Stimulated activated CD4-positive, alpha-beta T cell treated with anti-CD3 and anti-CD28 coated beads, Interleukin-4, amount 100 ng/mL, for 24 hours (primary cell): ENCODE measurements around the gene DDI2.
A peak's percentile ranks its signal among the peaks of the same experiment; 100 is the strongest.

Experiments used
- DNase-seq: peaks from one replicate; pipeline ENCODE4 v3.0.0-alpha.2; 2020

DDI2 gene

GRCh38 chr1:15605398-15606383 is 11.6 kb upstream of the DDI2 start:
- no peak for DNase-seq

DNA sequence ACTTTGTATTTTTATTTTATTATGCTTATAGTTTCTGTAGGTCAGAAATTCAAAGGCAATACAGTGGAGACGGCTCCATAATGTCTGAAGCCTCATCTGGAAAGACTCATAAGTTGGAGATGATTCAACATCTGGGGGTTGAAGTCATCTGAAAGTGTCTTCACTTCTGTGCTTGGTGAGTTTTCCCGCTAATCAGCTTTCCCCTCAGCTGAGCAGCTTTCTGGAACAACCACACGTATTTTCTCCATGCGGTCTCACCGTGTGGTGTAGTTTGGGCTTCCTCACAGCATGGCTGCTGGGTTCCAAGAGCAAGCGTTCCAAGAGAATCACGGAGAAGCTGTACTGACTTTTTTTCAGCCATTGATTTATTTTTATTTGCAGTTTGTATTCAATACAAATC is 7.6 kb upstream of the DDI2 start:
- no peak for DNase-seq

- DNase-seq: no peak
Observed at GRCh38 chr1:15610167-15610566, 7.1 kb upstream of the DDI2 start.

- peak; percentile 11 for DNase-seq
Observed at GRCh38 chr1:15616373-15617172, 685 bp upstream of the DDI2 start.

DNA sequence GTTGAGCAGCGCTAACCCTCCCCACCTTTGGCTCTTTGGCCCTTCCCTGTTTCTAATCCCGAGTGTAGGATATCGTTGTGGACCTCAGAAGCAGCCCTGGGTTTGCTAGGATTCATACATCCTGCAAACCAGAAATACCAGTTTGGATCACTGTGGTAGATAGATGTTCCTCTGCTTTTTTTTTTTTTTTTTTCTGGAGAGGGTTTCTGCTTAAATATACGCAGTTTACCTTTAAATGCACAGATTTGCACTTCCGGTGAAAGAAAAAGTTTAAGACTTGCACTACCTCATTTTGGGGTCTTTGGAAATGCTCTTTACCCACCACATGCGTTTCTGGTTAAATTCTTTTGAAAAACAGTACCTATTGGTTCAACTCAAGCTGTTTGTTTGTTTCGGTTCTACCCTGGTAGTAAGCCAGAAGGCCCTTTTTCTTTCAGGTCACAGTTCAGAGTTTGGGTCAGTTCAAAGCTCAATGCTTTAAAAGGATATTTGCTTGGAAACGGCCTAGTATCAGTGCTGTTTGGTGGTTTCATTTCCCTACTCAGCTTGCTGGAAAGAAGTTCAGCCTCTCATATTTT is 908 bp downstream of the DDI2 start:
- DNase-seq: no peak

GRCh38 chr1:15618655-15619525 is 1.6 kb downstream of the DDI2 start:
- no peak for DNase-seq

- no peak for DNase-seq
Observed at GRCh38 chr1:15620155-15620545, 2.9 kb downstream of the DDI2 start.

- DNase-seq: no peak
Observed at GRCh38 chr1:15620902-15621682, 3.8 kb downstream of the DDI2 start.

DNA sequence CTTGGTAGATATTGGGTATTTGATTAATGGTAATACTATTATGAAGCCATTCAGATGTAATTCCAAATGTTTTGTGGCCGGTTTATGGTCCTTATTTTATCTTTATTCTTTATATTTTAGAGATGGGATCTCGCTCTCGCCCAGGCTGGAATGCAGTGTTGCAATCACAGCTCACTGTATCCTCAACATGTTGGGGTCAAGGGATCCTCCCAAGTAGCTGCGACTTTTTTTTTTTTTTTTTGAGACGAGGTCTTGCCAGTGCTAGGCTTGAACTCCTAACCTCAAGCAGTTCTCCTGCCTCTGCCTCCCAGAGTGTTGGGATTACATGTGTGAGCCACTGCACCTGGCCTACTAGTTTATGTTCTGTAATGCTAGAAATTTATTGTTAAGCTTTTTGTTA is 4.7 kb downstream of the DDI2 start:
- no peak for DNase-seq

GRCh38 chr1:15622712-15623373 is 5.6 kb downstream of the DDI2 start:
- no peak for DNase-seq

- no peak for DNase-seq
Observed at GRCh38 chr1:15623435-15623834, 6.2 kb downstream of the DDI2 start.

DNA sequence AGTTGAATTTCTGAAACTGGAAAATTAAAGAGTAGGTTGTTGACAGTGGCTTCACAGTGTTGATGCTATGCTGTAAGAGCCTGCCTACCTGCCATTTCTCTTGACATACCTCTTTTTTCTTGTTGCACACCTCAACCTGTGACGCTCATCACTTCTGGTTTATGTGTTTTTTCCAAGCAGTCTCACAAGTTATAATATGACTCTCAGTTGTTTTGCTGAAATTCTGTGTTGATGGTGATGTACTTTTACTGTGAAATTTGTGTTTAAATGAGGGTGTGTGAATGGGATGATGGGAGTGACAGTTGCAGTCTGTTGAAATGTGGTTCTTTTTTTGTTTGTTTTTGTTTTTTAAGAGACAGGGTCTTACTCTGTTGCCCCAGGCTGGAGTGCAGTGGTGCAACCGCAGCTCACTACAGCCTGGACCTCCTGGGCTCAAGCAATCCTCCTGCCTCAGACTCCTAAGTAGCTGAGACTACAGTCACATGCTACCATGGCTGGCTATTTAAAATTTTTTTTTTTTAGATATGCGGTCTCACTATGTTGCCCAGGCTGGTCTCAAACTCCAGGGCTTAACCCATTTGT is 7.0 kb downstream of the DDI2 start:
- no peak for DNase-seq

GRCh38 chr1:15625056-15625917 is 8.0 kb downstream of the DDI2 start:
- no peak for DNase-seq

- DNase-seq: no peak
Observed at GRCh38 chr1:15626269-15626950, 9.2 kb downstream of the DDI2 start.

DNA sequence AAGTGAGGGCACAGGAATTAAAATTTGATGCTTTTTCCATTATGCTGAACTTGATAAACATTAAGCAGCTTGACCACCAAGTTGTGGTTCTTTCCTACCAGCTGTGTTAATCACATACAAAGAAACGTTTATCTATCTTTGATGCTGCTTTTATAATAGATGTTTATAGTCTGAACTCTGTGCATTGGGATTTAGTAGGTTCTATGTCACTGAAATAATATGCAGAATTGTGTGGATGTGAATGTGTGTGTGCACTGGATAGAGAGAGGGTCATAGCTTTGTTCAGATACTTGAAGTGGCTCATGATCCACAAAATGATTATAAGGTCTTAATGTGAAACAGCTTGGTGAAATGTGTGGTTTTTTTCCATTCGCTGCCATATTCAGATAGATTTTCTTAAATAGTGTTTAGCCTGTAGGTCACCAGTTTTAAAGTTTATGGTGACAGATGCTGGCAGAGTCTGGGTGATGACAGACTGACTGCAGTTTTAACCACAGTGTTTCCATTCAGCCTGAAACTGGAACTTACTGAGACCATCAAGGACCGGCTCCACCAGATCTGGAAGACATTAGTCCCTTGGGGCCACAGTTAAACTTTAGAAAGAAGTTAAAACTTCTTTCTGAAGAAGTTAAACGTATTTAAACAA is 10.2 kb downstream of the DDI2 start:
- no peak for DNase-seq

GRCh38 chr1:15628003-15628402 is 10.7 kb downstream of the DDI2 start:
- DNase-seq: no peak

DNA sequence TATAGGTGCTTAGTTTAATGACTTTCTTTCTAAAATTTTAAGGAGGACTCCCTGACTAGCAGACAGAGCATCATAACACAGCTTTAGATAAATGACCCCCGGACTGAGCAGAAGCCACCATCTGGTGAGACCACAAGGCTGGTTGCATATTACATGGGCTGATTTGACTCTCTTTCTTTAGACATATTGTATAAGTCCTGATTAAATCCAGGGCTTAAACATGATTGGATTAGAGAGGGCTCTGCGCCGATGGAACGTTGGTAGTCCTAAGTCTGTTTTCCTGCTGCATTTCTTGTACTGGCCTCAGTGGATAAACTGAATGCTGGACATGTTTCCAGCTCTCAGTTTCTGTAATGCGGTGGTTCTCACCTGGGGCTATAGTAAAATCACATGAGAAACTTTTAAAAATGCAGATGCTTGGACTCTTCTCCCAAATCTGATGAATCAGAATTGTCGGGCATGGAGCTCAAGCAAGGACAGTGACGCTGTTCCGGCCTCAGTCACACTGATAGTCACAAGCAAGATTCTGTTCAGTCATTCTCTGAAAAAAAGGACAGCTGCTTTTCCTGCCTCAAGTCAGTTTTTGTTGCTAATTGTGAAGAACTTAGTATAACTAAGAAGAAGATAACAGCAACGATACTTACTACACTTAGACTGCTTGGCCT is 16.6 kb downstream of the DDI2 start:
- DNase-seq: no peak

- no peak for DNase-seq
Observed at GRCh38 chr1:15636436-15636835, 19.2 kb downstream of the DDI2 start.
